GM19452 (cell line): Measurements from ENCODE around the gene FADS6.
"Not testable (repeated sequence)": the region's sequence is repeated elsewhere in the genome, so short reads cannot be mapped to it uniquely, and the experiment has no call there.

Source experiments
- ATAC-seq: cut with Tn5 transposase; IDR thresholded peaks from one replicate; pipeline ENCODE4 v1.9.1; 2021; ENCODE audit not compliant: unreplicated experiment

Gene FADS6

GRCh38 chr17:74921026-74921681 is 27.7 kb upstream of the FADS6 start:
- ATAC-seq = no peak

- ATAC-seq = no peak
Measured at GRCh38 chr17:74920642-74921025, 27.2 kb upstream of the FADS6 start.

GRCh38 chr17:74920306-74920620 is 26.8 kb upstream of the FADS6 start:
- no peak for ATAC-seq

- ATAC-seq = no peak
Measured at GRCh38 chr17:74919440-74920305, 26.2 kb upstream of the FADS6 start.

GRCh38 chr17:74918906-74919305 is 25.5 kb upstream of the FADS6 start:
- ATAC-seq = no peak

- ATAC-seq = no peak
Measured at GRCh38 chr17:74917430-74917829, 24.0 kb upstream of the FADS6 start.

GRCh38 chr17:74916851-74917199 is 23.4 kb upstream of the FADS6 start:
- ATAC-seq = no peak

GRCh38 chr17:74916136-74916850 is 22.9 kb upstream of the FADS6 start:
- no peak for ATAC-seq

- ATAC-seq = not testable (repeated sequence)
Measured at GRCh38 chr17:74911423-74911822, 18.0 kb upstream of the FADS6 start.

GRCh38 chr17:74909097-74909496 is 15.7 kb upstream of the FADS6 start:
- ATAC-seq = not testable (repeated sequence)

GRCh38 chr17:74907012-74907411 is 13.6 kb upstream of the FADS6 start:
- ATAC-seq = no peak

GRCh38 chr17:74906214-74906793 is 12.9 kb upstream of the FADS6 start:
- ATAC-seq = not testable (repeated sequence)

- ATAC-seq = no peak
Measured at GRCh38 chr17:74904687-74905409, 11.4 kb upstream of the FADS6 start.

- ATAC-seq = no peak
Measured at GRCh38 chr17:74903671-74904070, 10.2 kb upstream of the FADS6 start.

- no peak for ATAC-seq
Measured at GRCh38 chr17:74903034-74903433, 9.6 kb upstream of the FADS6 start.

GRCh38 chr17:74901353-74902135 is 8.1 kb upstream of the FADS6 start:
- no peak for ATAC-seq

GRCh38 chr17:74900208-74900607 is 6.8 kb upstream of the FADS6 start:
- no peak for ATAC-seq

GRCh38 chr17:74898376-74898946 is 5.0 kb upstream of the FADS6 start:
- ATAC-seq = no peak

- no peak for ATAC-seq
Measured at GRCh38 chr17:74893936-74894671, 671 bp upstream of the FADS6 start.
